Raji (cell line): ENCODE measurements around the gene SPDEF.
A peak's percentile ranks its signal among the peaks of the same experiment; 100 is the strongest.

ENCODE experiments used
- POLR2A ChIP-seq: IDR thresholded peaks from 2 replicates; pipeline ENCODE4 v1.6.1; 2011; ENCODE audit warnings: low read depth, low read length, control low read depth; ENCODE audit not compliant: insufficient read depth

SPDEF gene

GRCh38 chr6:34535199-34535598 is 20.9 kb downstream of the SPDEF start:
- no peak for TF ChIP-seq POLR2A

GRCh38 chr6:34534656-34535055 is 21.5 kb downstream of the SPDEF start:
- no peak for TF ChIP-seq POLR2A

GRCh38 chr6:34534146-34534545 is 22.0 kb downstream of the SPDEF start:
- no peak for TF ChIP-seq POLR2A

- no peak for TF ChIP-seq POLR2A
Observed at GRCh38 chr6:34532230-34532629, 23.9 kb downstream of the SPDEF start.

- TF ChIP-seq POLR2A = no peak
Observed at GRCh38 chr6:34531580-34532201, 24.4 kb downstream of the SPDEF start.

- no peak for TF ChIP-seq POLR2A
Observed at GRCh38 chr6:34530753-34531365, 25.3 kb downstream of the SPDEF start.

- no peak for TF ChIP-seq POLR2A
Observed at GRCh38 chr6:34529665-34530327, 26.3 kb downstream of the SPDEF start.

- TF ChIP-seq POLR2A = no peak
Observed at GRCh38 chr6:34528996-34529664, 27.0 kb downstream of the SPDEF start.

- TF ChIP-seq POLR2A = no peak
Observed at GRCh38 chr6:34527751-34528670, 28.1 kb downstream of the SPDEF start.

GRCh38 chr6:34526992-34527728 is 29.0 kb downstream of the SPDEF start:
- peak; percentile 38; the same call in 1 of the 2 replicates for TF ChIP-seq POLR2A

- no peak for TF ChIP-seq POLR2A
Observed at GRCh38 chr6:34526241-34526972, 29.7 kb downstream of the SPDEF start.

GRCh38 chr6:34525431-34526175 is 30.5 kb downstream of the SPDEF start:
- TF ChIP-seq POLR2A = no peak

GRCh38 chr6:34524971-34525370 is 31.2 kb downstream of the SPDEF start:
- TF ChIP-seq POLR2A = no peak
